B cell (primary cell): ENCODE results near the gene CSMD2. TPM values are rescaled to one million over a fixed set of nuclear protein-coding genes. Genes with fewer than 3 reads are reported as not detected.

ENCODE experiments used
- ATAC-seq: fragments of 200-7000 bp; cut with Tn5 transposase; one replicate; pipeline ENCODE4 v1.10.0; 2021; ENCODE audit warnings: low read depth, mild to moderate bottlenecking, moderate number of reproducible peaks, moderate library complexity
- CTCF ChIA-PET: fragments of 350-600 bp; sonication (Branson Sonifier 250); formaldehyde crosslinking; loops from one replicate; lab custom pipeline; 2021; ENCODE audit warnings: antibody characterized with exemption, inconsistent platforms; lab: Charles Lee
- POLR2A ChIA-PET: fragments of 350-600 bp; sonication (Branson Sonifier 250); formaldehyde crosslinking; loops from one replicate; lab custom pipeline; 2021; ENCODE audit warnings: antibody characterized with exemption; lab: Charles Lee
- DNase-seq: peaks from one replicate; pipeline ENCODE4 v3.0.0; 2013
- H2AFZ ChIP-seq: 2 replicates; pipeline ENCODE4 v1.6.1; 2012; ENCODE audit warnings: mild to moderate bottlenecking, low read depth, low read length; ENCODE audit not compliant: insufficient read depth, poor library complexity, severe bottlenecking
- H3K27ac ChIP-seq, 2 donors: 1 replicate in 1 of 2; 2 replicates in 1 of 2; pipeline ENCODE4 v1.5.1; 2012 to 2013; ENCODE audit warnings: low read length in 2 of 2, mild to moderate bottlenecking in 2 of 2, moderate library complexity in 1 of 2
- H3K27me3 ChIP-seq, 4 experiments: fragments of 200-600 bp in 1 of 4; sonication (generic) in 1 of 4; replicated peaks in 1 of 4; 1 replicate in 2 of 4; 2 replicates in 2 of 4; pipeline versions ENCODE4 v1.6.1 to v1.7.0; 2013 to 2016; ENCODE audit warnings: low read length in 3 of 4, mild to moderate bottlenecking in 2 of 4, mixed read lengths in 1 of 4, moderate library complexity in 1 of 4; ENCODE audit not compliant: insufficient read depth in 4 of 4, control insufficient read depth in 3 of 4; ENCODE audit errors: control extremely low read depth in 1 of 4
- H3K36me3 ChIP-seq, 2 experiments: replicated peaks in 1 of 2; 1 replicate in 1 of 2; 2 replicates in 1 of 2; pipeline versions ENCODE4 v1.6.1 to v1.7.1; 2013; ENCODE audit warnings: low read length in 1 of 2; ENCODE audit not compliant: insufficient read depth in 2 of 2, control insufficient read depth in 1 of 2; ENCODE audit errors: control extremely low read depth in 1 of 2, extremely low read depth in 1 of 2
- H3K4me1 ChIP-seq, 2 donors: fragments of 200-600 bp in 1 of 2; sonication (generic) in 1 of 2; 1 replicate in 1 of 2; 2 replicates in 1 of 2; pipeline versions ENCODE4 v1.5.1 to v1.6.1; 2013 to 2017; ENCODE audit warnings: low read length in 2 of 2; ENCODE audit not compliant: control insufficient read depth in 2 of 2, insufficient read depth in 2 of 2
- H3K4me2 ChIP-seq: replicated peaks from 2 replicates; pipeline ENCODE3; 2012; ENCODE audit warnings: mild to moderate bottlenecking, low read depth, low read length; ENCODE audit not compliant: poor library complexity, severe bottlenecking
- H3K4me3 ChIP-seq, 5 experiments: fragments of 200-600 bp in 1 of 5; sonication (generic) in 1 of 5; 1 replicate in 3 of 5; 2 replicates in 2 of 5; pipeline versions ENCODE4 v1.5.1 to v1.7.0; 2011 to 2016; ENCODE audit warnings: low read length in 4 of 5, mild to moderate bottlenecking in 4 of 5, low read depth in 2 of 5, control low read depth in 1 of 5, moderate library complexity in 1 of 5; ENCODE audit not compliant: insufficient read depth in 1 of 5; ENCODE audit errors: control extremely low read depth in 1 of 5, extremely low read depth in 1 of 5
- H3K79me2 ChIP-seq: fragments of 200-600 bp; sonication (generic); one replicate; pipeline ENCODE4 v1.6.0; 2016; ENCODE audit warnings: low read length; ENCODE audit not compliant: control insufficient read depth, insufficient read depth
- H3K9ac ChIP-seq: fragments of 200-600 bp; sonication (generic); 2 replicates; pipeline ENCODE4 v1.6.1; 2017; ENCODE audit warnings: mild to moderate bottlenecking, low read length, moderate library complexity
- H3K9me3 ChIP-seq, 3 donors: one replicate each; pipeline versions ENCODE4 v1.6.1 to v1.7.1; 2013; ENCODE audit warnings: low read length in 2 of 3; ENCODE audit not compliant: control insufficient read depth in 2 of 3, insufficient read depth in 1 of 3; ENCODE audit errors: control extremely low read depth in 1 of 3
- H4K20me1 ChIP-seq: 2 replicates; pipeline ENCODE4 v1.6.0; 2012; ENCODE audit warnings: mild to moderate bottlenecking, low read length; ENCODE audit not compliant: insufficient read depth, control insufficient read depth, poor library complexity, severe bottlenecking
- H3K27ac Mint-ChIP-seq: one replicate; pipeline ENCODE4 v1.8.0; 2021; ENCODE audit warnings: mixed read lengths
- H3K27me3 Mint-ChIP-seq: one replicate; pipeline ENCODE4 v1.8.0; 2021; ENCODE audit warnings: mixed read lengths
- H3K4me1 Mint-ChIP-seq: one replicate; pipeline ENCODE4 v1.8.0; 2021; ENCODE audit warnings: mixed read lengths
- H3K4me3 Mint-ChIP-seq: one replicate; pipeline ENCODE4 v1.8.0; 2021; ENCODE audit warnings: mixed read lengths
- H3K9me3 Mint-ChIP-seq: one replicate; pipeline ENCODE4 v1.8.0; 2022; ENCODE audit warnings: mixed read lengths; ENCODE audit not compliant: insufficient read depth
- EZH2 ChIP-seq: IDR thresholded peaks from 2 replicates; pipeline ENCODE4 v1.6.1; 2012; ENCODE audit warnings: borderline replicate concordance, low read depth, mild to moderate bottlenecking, moderate library complexity, low read length; ENCODE audit not compliant: insufficient read depth, poor library complexity, severe bottlenecking
- WGBS: methylation state at CpG from one replicate; pipeline ENCODE4 v1.1.5; 2013; ENCODE audit warnings: missing lambda C conversion rate; ENCODE audit not compliant: insufficient coverage; 5-methylcytosine and 5-hydroxymethylcytosine counted together
- intact Hi-C: fragments of 100-400 bp; cut with micrococcal nuclease; formaldehyde crosslinking; loops from one replicate; pipeline ENCODE4 v1.10.0; 2022
- polyA plus RNA-seq: library from polyadenylated mRNA; depleted of rRNA; stranded (reverse); fragments of >200 nt; gene quantifications from 2 replicates; pipeline ENCODE4 v1.2.3, GENCODE V29; 2012
- total RNA-seq, 2 donors: library from RNA; stranded (reverse); fragments of 120-200 nt in 1 of 2; gene quantifications; 1 replicate in 1 of 2; 2 replicates in 1 of 2; pipeline versions ENCODE4 v1.2.3 to v1.2.4, GENCODE V29; 2013 to 2022
- TF ChIP-seq, protein P1 (sequence below): fragments of 200-600 bp; IDR thresholded peaks from one replicate; pipeline ENCODE4 v1.8.0; 2022; ENCODE audit warnings: antibody characterized with exemption, mild to moderate bottlenecking

Gene CSMD2
- total and polyA plus RNA-seq, 2 donors (not counting 1 experiment from before 2014, with no cell fraction given): not detected

DNA sequence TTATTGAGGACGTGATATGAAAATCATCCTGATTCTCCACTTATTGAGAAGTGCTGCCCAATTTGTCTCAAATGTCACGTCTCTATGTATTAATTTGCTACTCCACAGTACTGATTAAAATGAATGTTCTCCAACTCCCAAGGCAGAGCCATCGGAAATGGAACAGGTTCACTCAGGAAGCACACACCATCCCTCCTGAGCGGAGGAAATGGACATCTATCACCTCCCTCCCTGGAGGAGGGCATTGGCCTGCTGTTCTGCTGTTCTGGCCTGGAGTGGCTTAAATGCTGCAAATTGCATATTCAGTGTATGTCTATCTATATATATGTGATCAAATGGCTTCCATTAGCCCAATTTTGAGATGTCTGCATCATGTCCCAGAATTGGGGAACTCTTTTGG is 140.5 kb downstream of the CSMD2 start:
- no peak for TF ChIP-seq EZH2
- TF ChIP-seq, protein P1, sequence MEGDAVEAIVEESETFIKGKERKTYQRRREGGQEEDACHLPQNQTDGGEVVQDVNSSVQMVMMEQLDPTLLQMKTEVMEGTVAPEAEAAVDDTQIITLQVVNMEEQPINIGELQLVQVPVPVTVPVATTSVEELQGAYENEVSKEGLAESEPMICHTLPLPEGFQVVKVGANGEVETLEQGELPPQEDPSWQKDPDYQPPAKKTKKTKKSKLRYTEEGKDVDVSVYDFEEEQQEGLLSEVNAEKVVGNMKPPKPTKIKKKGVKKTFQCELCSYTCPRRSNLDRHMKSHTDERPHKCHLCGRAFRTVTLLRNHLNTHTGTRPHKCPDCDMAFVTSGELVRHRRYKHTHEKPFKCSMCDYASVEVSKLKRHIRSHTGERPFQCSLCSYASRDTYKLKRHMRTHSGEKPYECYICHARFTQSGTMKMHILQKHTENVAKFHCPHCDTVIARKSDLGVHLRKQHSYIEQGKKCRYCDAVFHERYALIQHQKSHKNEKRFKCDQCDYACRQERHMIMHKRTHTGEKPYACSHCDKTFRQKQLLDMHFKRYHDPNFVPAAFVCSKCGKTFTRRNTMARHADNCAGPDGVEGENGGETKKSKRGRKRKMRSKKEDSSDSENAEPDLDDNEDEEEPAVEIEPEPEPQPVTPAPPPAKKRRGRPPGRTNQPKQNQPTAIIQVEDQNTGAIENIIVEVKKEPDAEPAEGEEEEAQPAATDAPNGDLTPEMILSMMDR: no peak
- H3K4me1 Mint-ChIP-seq: no peaks in the 10 kb centered on the region
- H3K27me3 ChIP-seq: no peaks in the 10 kb centered on the region
- ATAC-seq: no peak
- H3K27ac Mint-ChIP-seq: no peak overlapping the region
- intact Hi-C loops: no loop called here
- ChIA-PET POLR2A (no interaction called here), CTCF (no interaction called here)
- no peaks in the 10 kb centered on the region for H4K20me1 ChIP-seq
- no peak overlapping the region for H2AFZ ChIP-seq
- no peak overlapping the region for H3K4me2 ChIP-seq
- no peak overlapping the region for H3K4me3 Mint-ChIP-seq
- no peak overlapping the region for H3K27ac ChIP-seq
- H3K4me1 ChIP-seq: no peaks in the 10 kb centered on the region
- peaks cover 24% of the 10 kb centered on the region for H3K27me3 Mint-ChIP-seq
- H3K4me3 ChIP-seq: no peak overlapping the region
- H3K9ac ChIP-seq: no peak overlapping the region
- no peaks in the 10 kb centered on the region for H3K36me3 ChIP-seq
- DNase-seq: no peak
- WGBS: no CpG with 5 or more reads among the region's 4 CpGs
- H3K9me3 Mint-ChIP-seq: peaks cover 4% of the 10 kb centered on the region
- H3K9me3 ChIP-seq: peaks cover 0 to 3% (median 0%) of the 10 kb centered on the region in 3 donors
- H3K79me2 ChIP-seq: no peaks in the 10 kb centered on the region

GRCh38 chr1:34019741-34020552 is 145.1 kb downstream of the CSMD2 start:
- Histone ChIP-seq H3K4me1 (no peaks in the 10 kb centered on the region), H3K79me2 (no peaks in the 10 kb centered on the region), H3K4me3 (no peak overlapping the region), H3K27ac (no peak overlapping the region), H3K9ac (no peak overlapping the region), H3K9me3 (peaks cover 0 to 3% (median 0%) of the 10 kb centered on the region in 3 donors), H3K27me3 (no peaks in the 10 kb centered on the region), H2AFZ (no peak overlapping the region), H4K20me1 (no peaks in the 10 kb centered on the region), H3K36me3 (no peaks in the 10 kb centered on the region), H3K4me2 (no peak overlapping the region)
- 77% methylated on average over 7 of the region's 7 CpGs for WGBS
- Mint-ChIP-seq H3K4me3 (no peak overlapping the region), H3K4me1 (no peaks in the 10 kb centered on the region), H3K9me3 (peaks cover 4% of the 10 kb centered on the region), H3K27ac (no peak overlapping the region), H3K27me3 (peaks cover 22% of the 10 kb centered on the region)
- DNase-seq (no peak), ATAC-seq (no peak)
- intact Hi-C loops: no loop called here
- CTCF ChIA-PET: no interaction called here
- TF ChIP-seq, protein P1: no peak
- no peak for TF ChIP-seq EZH2
- POLR2A ChIA-PET: no interaction called here
